Measurements from ENCODE around the gene SCFD2. TPM values are rescaled to one million over a fixed set of nuclear protein-coding genes. Genes with fewer than 3 reads are reported as not detected.

SCFD2 gene
- total RNA-seq, 1 donor from 2014 or later, result 22.8 TPM

- Histone ChIP-seq H3K27me3 (no peaks in the 10 kb centered on the region), H3K27ac (no peak overlapping the region), H3K9me3 (no peaks in the 10 kb centered on the region), H3K36me3 (no peaks in the 10 kb centered on the region), H3K4me3 (no peak overlapping the region), H3K4me1 (no peaks in the 10 kb centered on the region)
- TF ChIP-seq, protein P1, sequence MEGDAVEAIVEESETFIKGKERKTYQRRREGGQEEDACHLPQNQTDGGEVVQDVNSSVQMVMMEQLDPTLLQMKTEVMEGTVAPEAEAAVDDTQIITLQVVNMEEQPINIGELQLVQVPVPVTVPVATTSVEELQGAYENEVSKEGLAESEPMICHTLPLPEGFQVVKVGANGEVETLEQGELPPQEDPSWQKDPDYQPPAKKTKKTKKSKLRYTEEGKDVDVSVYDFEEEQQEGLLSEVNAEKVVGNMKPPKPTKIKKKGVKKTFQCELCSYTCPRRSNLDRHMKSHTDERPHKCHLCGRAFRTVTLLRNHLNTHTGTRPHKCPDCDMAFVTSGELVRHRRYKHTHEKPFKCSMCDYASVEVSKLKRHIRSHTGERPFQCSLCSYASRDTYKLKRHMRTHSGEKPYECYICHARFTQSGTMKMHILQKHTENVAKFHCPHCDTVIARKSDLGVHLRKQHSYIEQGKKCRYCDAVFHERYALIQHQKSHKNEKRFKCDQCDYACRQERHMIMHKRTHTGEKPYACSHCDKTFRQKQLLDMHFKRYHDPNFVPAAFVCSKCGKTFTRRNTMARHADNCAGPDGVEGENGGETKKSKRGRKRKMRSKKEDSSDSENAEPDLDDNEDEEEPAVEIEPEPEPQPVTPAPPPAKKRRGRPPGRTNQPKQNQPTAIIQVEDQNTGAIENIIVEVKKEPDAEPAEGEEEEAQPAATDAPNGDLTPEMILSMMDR (IDR thresholded peaks at IDR 0.05), result no peak
- DNase-seq (ENCODE audit: low spot score in 2 of 2), result no peak
- intact Hi-C loops (cut with DNase I), result loop anchor here (5.0 kb wide), 1 partner anchor 1643 kb away; no protein-coding TSS in a partner anchor
Observed at GRCh38 chr4:52843958-52844357, 521.9 kb downstream of the SCFD2 start.

GRCh38 chr4:52843351-52843750, 522.5 kb downstream of the SCFD2 start:
- no peaks in the 10 kb centered on the region for H3K27me3 ChIP-seq
- no peaks in the 10 kb centered on the region for H3K4me1 ChIP-seq
- intact Hi-C loops (cut with DNase I), result loop anchor here (5.0 kb wide), 1 partner anchor 1644 kb away; no protein-coding TSS in a partner anchor
- no peak for DNase-seq (ENCODE audit: low spot score in 2 of 2)
- no peak overlapping the region for H3K27ac ChIP-seq
- TF ChIP-seq, protein P1 (IDR thresholded peaks at IDR 0.05), result no peak
- no peaks in the 10 kb centered on the region for H3K36me3 ChIP-seq
- H3K4me3 ChIP-seq, result no peak overlapping the region
- H3K9me3 ChIP-seq, result no peaks in the 10 kb centered on the region

DNA sequence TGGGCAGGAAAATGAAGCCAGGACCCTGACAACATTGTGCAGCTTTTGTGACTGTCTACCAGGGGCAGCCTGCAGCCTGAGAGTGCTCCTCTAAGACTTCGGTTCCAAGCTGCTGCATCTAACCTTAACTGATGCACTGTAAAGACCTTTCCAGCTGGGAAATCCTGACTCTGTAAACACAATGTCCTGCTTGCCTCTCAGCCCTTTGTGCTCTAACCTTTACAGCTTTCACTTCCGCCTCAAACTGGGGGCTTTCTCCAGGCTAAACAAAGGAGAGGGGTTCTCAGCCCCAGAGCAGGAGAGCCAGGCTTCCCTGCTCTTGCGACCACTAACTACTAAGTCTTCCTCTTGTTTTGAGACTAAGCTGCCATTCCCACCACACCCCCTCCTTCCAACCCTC, 523.1 kb downstream of the SCFD2 start:
- intact Hi-C loops (cut with DNase I), result loop anchor here (5.0 kb wide), 1 partner anchor 1645 kb away; no protein-coding TSS in a partner anchor
- no peak for DNase-seq (ENCODE audit: low spot score in 2 of 2)

DNA sequence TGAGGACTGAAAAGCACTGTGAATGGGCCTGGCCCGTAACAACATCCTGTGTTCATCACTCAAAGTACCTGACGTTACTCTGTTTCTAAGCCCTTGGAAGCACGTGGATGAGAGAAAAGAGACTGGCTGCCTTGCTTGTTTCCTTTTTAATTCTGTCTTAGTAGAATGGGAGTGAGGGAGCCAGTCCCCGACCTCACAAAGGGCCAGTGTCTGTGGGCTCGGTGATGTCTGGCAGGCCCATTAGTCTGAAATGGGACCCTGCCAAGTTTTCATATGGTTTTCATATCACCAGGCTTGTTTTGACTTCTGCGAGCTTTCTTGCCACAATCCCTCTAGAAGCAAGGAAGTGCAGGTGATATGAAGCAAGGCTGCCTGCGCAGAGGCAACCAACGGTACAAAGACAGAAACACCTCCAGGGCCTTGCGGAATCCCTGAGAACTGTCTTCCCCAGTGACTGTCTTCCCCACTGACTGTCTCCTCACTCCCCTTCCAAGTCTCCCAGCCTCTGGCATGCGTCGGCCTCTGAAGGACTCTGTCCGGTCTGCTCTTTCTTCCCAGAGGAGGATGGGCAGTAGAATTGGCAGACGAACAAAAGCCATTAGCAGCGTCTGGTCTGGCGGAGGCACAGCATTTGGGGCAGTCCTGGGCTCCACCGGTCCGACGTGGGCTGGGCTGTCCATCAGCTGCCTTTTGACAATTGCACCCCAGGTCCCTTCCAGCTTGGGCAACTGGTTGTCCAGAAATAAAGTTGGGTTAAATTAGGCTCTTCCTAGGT, 524.0 kb downstream of the SCFD2 start:
- Histone ChIP-seq H3K27me3 (no peaks in the 10 kb centered on the region), H3K36me3 (no peaks in the 10 kb centered on the region), H3K4me3 (no peak overlapping the region), H3K9me3 (no peaks in the 10 kb centered on the region), H3K4me1 (no peaks in the 10 kb centered on the region), H3K27ac (no peak overlapping the region)
- intact Hi-C loops (cut with DNase I), result loop anchor here (5.0 kb wide), 1 partner anchor 1645 kb away; no protein-coding TSS in a partner anchor
- TF ChIP-seq, protein P1 (IDR thresholded peaks at IDR 0.05), result no peak
- DNase-seq (ENCODE audit: low spot score in 2 of 2), result no peak

More for the DNA sequence above, 523.1 kb downstream of the SCFD2 start:
- TF ChIP-seq, protein P1 (IDR thresholded peaks at IDR 0.05), result no peak
- H3K9me3 ChIP-seq, result no peaks in the 10 kb centered on the region
- no peak overlapping the region for H3K27ac ChIP-seq
- H3K4me1 ChIP-seq, result no peaks in the 10 kb centered on the region
- H3K4me3 ChIP-seq, result no peak overlapping the region
- no peaks in the 10 kb centered on the region for H3K27me3 ChIP-seq
- no peaks in the 10 kb centered on the region for H3K36me3 ChIP-seq

DNA sequence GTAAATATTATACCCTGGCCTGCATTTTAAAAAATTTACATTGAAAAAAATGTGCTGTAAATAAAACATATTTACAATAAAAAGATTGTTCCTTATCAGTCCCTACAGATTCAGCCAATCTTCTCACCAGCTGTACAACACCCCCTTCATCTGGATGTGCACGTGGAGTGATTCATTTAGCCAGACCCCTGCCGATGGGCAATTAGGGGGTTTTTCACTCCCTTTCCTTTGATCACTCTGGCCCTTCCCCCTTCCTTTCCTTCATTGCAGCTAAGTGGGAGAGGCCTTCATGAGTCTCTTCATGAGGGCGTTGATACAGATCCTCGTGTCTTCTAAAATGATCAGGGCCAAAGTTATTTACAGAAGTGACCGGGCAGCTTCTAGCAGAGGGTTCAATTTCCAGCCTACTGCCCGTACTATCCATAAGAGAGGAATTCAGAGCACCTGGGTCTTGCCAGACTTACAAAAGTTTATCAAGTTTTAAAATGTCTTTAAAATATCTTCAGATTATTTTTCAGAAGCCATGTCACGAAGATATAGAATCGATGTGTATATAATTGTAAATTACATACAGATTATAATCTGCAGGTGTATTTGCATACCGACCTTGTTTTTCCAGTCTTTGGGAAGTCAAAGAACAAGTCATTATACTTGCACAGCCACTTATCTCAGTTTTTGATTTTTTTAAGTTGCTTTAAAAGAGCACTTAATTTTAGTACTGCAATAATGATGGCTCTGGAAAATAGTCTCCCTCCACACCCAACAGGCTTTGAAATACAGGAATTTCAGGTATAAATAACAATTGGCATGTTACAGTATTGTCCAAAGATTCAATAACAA, 525.1 kb downstream of the SCFD2 start:
- no peaks in the 10 kb centered on the region for H3K4me1 ChIP-seq
- TF ChIP-seq, protein P1 (IDR thresholded peaks at IDR 0.05), result no peak
- H3K4me3 ChIP-seq, result no peak overlapping the region
- DNase-seq (ENCODE audit: low spot score in 2 of 2), result no peak
- intact Hi-C loops (cut with DNase I), result loop anchor here (5.0 kb wide), 1 partner anchor 1647 kb away; no protein-coding TSS in a partner anchor
- H3K27me3 ChIP-seq, result no peaks in the 10 kb centered on the region
- no peak overlapping the region for H3K27ac ChIP-seq
- H3K36me3 ChIP-seq, result no peaks in the 10 kb centered on the region
- H3K9me3 ChIP-seq, result no peaks in the 10 kb centered on the region
